MM.1S (cell line): ENCODE data around the gene STRADA.

Experiments
- CTCF ChIP-seq: fragments of 300-600 bp; sonication (generic); IDR thresholded peaks from 2 replicates; pipeline ENCODE4 v1.5.1; 2016; ENCODE audit warnings: antibody characterized with exemption, low read length, mixed read lengths
- EZH2 ChIP-seq: fragments of 300-600 bp; sonication (generic); optimal IDR thresholded peaks from 2 replicates; pipeline ENCODE3; 2017; ENCODE audit warnings: low read depth, mild to moderate bottlenecking, antibody characterized with exemption, low read length, mixed read lengths
- EZH2phosphoT487 ChIP-seq: fragments of 300-600 bp; sonication (generic); IDR thresholded peaks from 2 replicates; pipeline ENCODE4 v1.6.1; 2018; ENCODE audit warnings: antibody characterized with exemption, low read length

- TF ChIP-seq CTCF (no peak), EZH2phosphoT487 (no peak), EZH2 (no peak)
These were observed 22.6 kb downstream of the STRADA start for GRCh38 chr17:63718988-63719387.
